GM12878 (cell line): ENCODE data around the gene COL4A2. TPM values are rescaled to one million over a fixed set of nuclear protein-coding genes. Genes with fewer than 3 reads are reported as not detected.

Experiments used
- ATAC-seq: fragments of 200-7000 bp; cut with Tn5 transposase; 3 replicates; pipeline ENCODE4 v1.9.1; 2020; ENCODE audit warnings: mild to moderate bottlenecking, moderate library complexity
- BruUV-seq: library from RNA; stranded (reverse); fragments of 400-500 nt; replicated peaks from 2 replicates; lab custom pipeline; 2021; lab: Mats Ljungman, UMichigan
- CTCF ChIA-PET: fragments of 300-600 bp; sonication (Branson Sonifier 250); formaldehyde crosslinking; extraction: SDS; loops from one replicate; lab custom pipeline; 2021; ENCODE audit warnings: inconsistent platforms; lab: Yijun Ruan, JAX
- POLR2A ChIA-PET: fragments of 350-600 bp; formaldehyde crosslinking; extraction: SDS; loops from one replicate; lab custom pipeline; 2021; ENCODE audit warnings: inconsistent platforms; lab: Charles Lee
- RAD21 ChIA-PET: fragments of 300-600 bp; sonication (Branson Sonifier 250); formaldehyde crosslinking; loops from one replicate; lab custom pipeline; 2023; ENCODE audit warnings: antibody characterized with exemption; ENCODE audit not compliant: unreplicated experiment; lab: Charles Lee
- SMC1A ChIA-PET: fragments of 300-600 bp; sonication (Branson Sonifier 250); formaldehyde crosslinking; loops from one replicate; lab custom pipeline; 2023; ENCODE audit not compliant: unreplicated experiment, uncharacterized antibody; lab: Charles Lee
- DNase-seq: peaks from one replicate; pipeline ENCODE4 v3.0.0-alpha.2; 2011; ENCODE audit warnings: low read depth, low spot score
- FAIRE-seq: peaks from 3 replicates; lab custom pipeline; 2011; peaks lifted over from hg19 to GRCh38; lab: Jason Lieb, UNC
- H2AFZ ChIP-seq: 2 replicates; pipeline ENCODE4 v1.6.0; 2011; ENCODE audit warnings: low read depth, low read length, control low read depth; ENCODE audit not compliant: control insufficient read depth
- H3K27ac ChIP-seq: 2 replicates; pipeline ENCODE4 v1.5.1; 2011; ENCODE audit warnings: control low read depth; ENCODE audit not compliant: control insufficient read depth, insufficient read depth
- H3K27me3 ChIP-seq, 2 experiments: replicated peaks in 1 of 2; 2 replicates each; pipeline versions ENCODE4 v1.6.0 to v1.6.1; 2011; ENCODE audit warnings: low read length in 1 of 2; ENCODE audit not compliant: control insufficient read depth in 2 of 2, insufficient read depth in 2 of 2
- H3K36me3 ChIP-seq, 2 experiments: 2 replicates each; pipeline ENCODE4 v1.5.1; 2011; ENCODE audit warnings: low read length in 1 of 2; ENCODE audit not compliant: control insufficient read depth in 2 of 2, insufficient read depth in 2 of 2
- H3K4me1 ChIP-seq: 2 replicates; pipeline ENCODE4 v1.6.1; 2011; ENCODE audit warnings: mild to moderate bottlenecking, low read length, moderate library complexity, mixed read lengths; ENCODE audit not compliant: control insufficient read depth, insufficient read depth
- H3K4me2 ChIP-seq: 2 replicates; pipeline ENCODE4 v1.6.0; 2011; ENCODE audit warnings: control low read depth; ENCODE audit not compliant: control insufficient read depth, insufficient read depth
- H3K4me3 ChIP-seq: fragments of 200-600 bp; sonication (generic); 2 replicates; pipeline ENCODE4 v1.5.1; 2016
- H3K79me2 ChIP-seq: 2 replicates; pipeline ENCODE4 v1.6.0; 2011; ENCODE audit warnings: low read length; ENCODE audit not compliant: control insufficient read depth, insufficient read depth
- H3K9ac ChIP-seq: 2 replicates; pipeline ENCODE4 v1.8.0; 2011; ENCODE audit warnings: low read length, control low read depth, mixed read lengths; ENCODE audit not compliant: control insufficient read depth, insufficient read depth
- H3K9me3 ChIP-seq: replicated peaks from 3 replicates; pipeline ENCODE4 v1.5.1; 2011; ENCODE audit warnings: mild to moderate bottlenecking, low read length; ENCODE audit not compliant: control insufficient read depth, insufficient read depth
- H4K20me1 ChIP-seq: 2 replicates; pipeline ENCODE4 v1.6.0; 2011; ENCODE audit not compliant: control insufficient read depth, insufficient read depth
- MYB ChIP-seq: fragments of 150-350 bp; IDR thresholded peaks from 2 replicates; pipeline ENCODE4 v1.6.1; 2014; ENCODE audit warnings: mild to moderate bottlenecking, low read depth, low read length, borderline replicate concordance
- RUNX3 ChIP-seq: IDR thresholded peaks from 2 replicates; pipeline ENCODE4 v1.6.1; 2012; ENCODE audit warnings: low read length, inconsistent platforms
- WGBS: methylation state at CpG from one replicate; pipeline ENCODE4 v1.1.6; 2016; ENCODE audit warnings: low lambda C conversion rate; ENCODE audit not compliant: insufficient replicate concordance, insufficient coverage; ENCODE audit errors: missing lambda C conversion rate; 5-methylcytosine and 5-hydroxymethylcytosine counted together
- in situ Hi-C: fragments of 300-500 bp; cut with MboI; formaldehyde crosslinking; loops from 9 replicates; pipeline ENCODE4 v1.14.3; 2018; ENCODE audit warnings: mixed read lengths
- intact Hi-C: fragments of 100-400 bp; cut with micrococcal nuclease; formaldehyde crosslinking; loops from one replicate; pipeline ENCODE4 v1.14.2; 2022; ENCODE audit not compliant: unreplicated experiment
- polyA plus RNA-seq, 11 experiments: library from polyadenylated mRNA; depleted of rRNA in 4 of 11; unstranded in 6 of 11; stranded (reverse) in 5 of 11; fragments of >200 nt; fragmentation: Nextera tagmentation in 4 of 11; fragmentation: Illumina TruSeq in 1 of 11; extraction: Ambion mirVana in 4 of 11; extraction: Trizol in 1 of 11; gene quantifications; 1 replicate in 1 of 11; 2 replicates in 10 of 11; pipeline versions ENCODE4 v1.2.1 to v1.2.3, GENCODE V29; 2011 to 2016; ENCODE audit warnings: inconsistent platforms in 2 of 11, missing spikeins in 2 of 11, low read depth in 1 of 11
- total RNA-seq, 4 experiments: library from RNA; depleted of rRNA in 3 of 4; stranded (reverse); fragments of >200 nt in 3 of 4; fragmentation: Illumina TruSeq in 1 of 4; extraction: Trizol in 1 of 4; gene quantifications; 2 replicates each; pipeline versions ENCODE4 v1.2.1 to v1.2.3, GENCODE V29; 2013 to 2021
- TF ChIP-seq, protein P1 (sequence below): fragments of 150-350 bp; IDR thresholded peaks from 2 replicates; pipeline ENCODE4 v1.6.1; 2016; ENCODE audit warnings: low read depth, low read length
- TF ChIP-seq, protein P2 (sequence below): fragments of 150-350 bp; IDR thresholded peaks from 2 replicates; pipeline ENCODE4 v1.6.1; 2014; ENCODE audit warnings: mild to moderate bottlenecking, low read depth, low read length

COL4A2 gene
- total and polyA plus RNA-seq, 10 of the 15 experiments (the other 5 are each of a cell fraction or from before 2014, with no cell fraction given), result 0.16 to 1.6 (median 0.62) TPM; not detected in 3

DNA sequence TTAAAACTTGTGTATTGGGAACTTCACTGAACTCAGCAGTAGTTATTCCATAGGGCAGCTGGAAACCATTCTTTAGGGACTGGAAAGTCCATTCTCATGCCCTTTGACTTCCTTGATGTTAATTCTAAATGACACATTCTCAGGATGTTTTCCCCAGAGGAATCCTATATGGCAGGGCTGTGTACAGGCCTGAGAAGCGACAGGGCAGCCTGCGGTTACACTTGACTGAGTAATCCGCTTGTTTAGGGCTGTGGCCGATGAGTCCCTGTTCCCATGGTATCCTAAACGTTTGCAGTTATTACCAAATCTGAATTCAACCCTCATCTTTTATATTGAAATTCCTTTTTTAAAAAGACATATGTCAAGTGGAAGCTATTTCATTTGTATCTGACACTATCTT is 83.5 kb downstream of the COL4A2 start:
- H3K27me3 ChIP-seq, result no peaks in the 10 kb centered on the region
- BruUV-seq, result no TSS peak
- no peak overlapping the region for H3K9ac ChIP-seq
- TF ChIP-seq RUNX3 (no peak), MYB (no peak)
- H3K79me2 ChIP-seq, result no peaks in the 10 kb centered on the region
- no peaks in the 10 kb centered on the region for H3K36me3 ChIP-seq
- no peak overlapping the region for H3K27ac ChIP-seq
- ChIA-PET RAD21 (no interaction called here), POLR2A (no interaction called here), SMC1A (interaction anchor here (0.6 kb wide), 1 partner anchor 12 kb away, joined by 3 read pairs; no protein-coding TSS in a partner anchor), CTCF (no interaction called here)
- H3K4me1 ChIP-seq, result no peaks in the 10 kb centered on the region
- no peaks in the 10 kb centered on the region for H4K20me1 ChIP-seq
- H3K4me2 ChIP-seq, result no peak overlapping the region
- DNase-seq (no peak), FAIRE-seq (no peak), ATAC-seq (no peak)
- H2AFZ ChIP-seq, result no peak overlapping the region
- H3K4me3 ChIP-seq, result no peak overlapping the region
- WGBS, result 37% methylated on average over 4 of the region's 5 CpGs
- peaks cover 3% of the 10 kb centered on the region; the same call in 1 of the 3 replicates for H3K9me3 ChIP-seq
- intact Hi-C loops, result no loop called here
- in situ Hi-C loops, result no loop called here

DNA sequence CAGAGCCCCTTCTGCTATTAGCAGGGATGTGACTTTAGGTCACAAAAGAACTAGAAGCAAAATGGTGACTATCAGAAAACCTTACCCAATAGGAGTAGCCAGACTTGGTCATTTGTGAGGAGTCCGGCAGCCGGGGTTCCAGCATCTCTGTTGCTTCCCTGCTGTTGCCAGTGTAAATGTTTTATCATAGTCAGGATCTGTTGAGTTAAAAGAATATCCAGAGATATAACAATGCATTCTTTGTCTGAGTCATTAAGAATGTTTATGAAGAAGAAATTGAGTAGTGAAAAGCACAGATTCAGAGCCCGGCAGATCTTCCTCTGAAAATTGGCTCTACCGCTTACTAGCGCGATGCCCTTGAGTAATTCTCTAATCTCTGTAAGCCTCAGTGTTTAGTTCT is 84.2 kb downstream of the COL4A2 start:
- no peak overlapping the region for H3K4me3 ChIP-seq
- H2AFZ ChIP-seq, result no peak overlapping the region
- H3K4me1 ChIP-seq, result no peaks in the 10 kb centered on the region
- FAIRE-seq (no peak), ATAC-seq (no peak), DNase-seq (no peak)
- intact Hi-C loops, result no loop called here
- ChIA-PET RAD21 (no interaction called here), SMC1A (interaction anchor here (0.6 kb wide), 1 partner anchor 11 kb away, joined by 3 read pairs; no protein-coding TSS in a partner anchor), CTCF (no interaction called here), POLR2A (no interaction called here)
- in situ Hi-C loops, result no loop called here
- no peak overlapping the region for H3K4me2 ChIP-seq
- WGBS, result 97% methylated on average over 6 of the region's 6 CpGs
- no TSS peak for BruUV-seq
- H3K27me3 ChIP-seq, result no peaks in the 10 kb centered on the region
- TF ChIP-seq, protein P1, sequence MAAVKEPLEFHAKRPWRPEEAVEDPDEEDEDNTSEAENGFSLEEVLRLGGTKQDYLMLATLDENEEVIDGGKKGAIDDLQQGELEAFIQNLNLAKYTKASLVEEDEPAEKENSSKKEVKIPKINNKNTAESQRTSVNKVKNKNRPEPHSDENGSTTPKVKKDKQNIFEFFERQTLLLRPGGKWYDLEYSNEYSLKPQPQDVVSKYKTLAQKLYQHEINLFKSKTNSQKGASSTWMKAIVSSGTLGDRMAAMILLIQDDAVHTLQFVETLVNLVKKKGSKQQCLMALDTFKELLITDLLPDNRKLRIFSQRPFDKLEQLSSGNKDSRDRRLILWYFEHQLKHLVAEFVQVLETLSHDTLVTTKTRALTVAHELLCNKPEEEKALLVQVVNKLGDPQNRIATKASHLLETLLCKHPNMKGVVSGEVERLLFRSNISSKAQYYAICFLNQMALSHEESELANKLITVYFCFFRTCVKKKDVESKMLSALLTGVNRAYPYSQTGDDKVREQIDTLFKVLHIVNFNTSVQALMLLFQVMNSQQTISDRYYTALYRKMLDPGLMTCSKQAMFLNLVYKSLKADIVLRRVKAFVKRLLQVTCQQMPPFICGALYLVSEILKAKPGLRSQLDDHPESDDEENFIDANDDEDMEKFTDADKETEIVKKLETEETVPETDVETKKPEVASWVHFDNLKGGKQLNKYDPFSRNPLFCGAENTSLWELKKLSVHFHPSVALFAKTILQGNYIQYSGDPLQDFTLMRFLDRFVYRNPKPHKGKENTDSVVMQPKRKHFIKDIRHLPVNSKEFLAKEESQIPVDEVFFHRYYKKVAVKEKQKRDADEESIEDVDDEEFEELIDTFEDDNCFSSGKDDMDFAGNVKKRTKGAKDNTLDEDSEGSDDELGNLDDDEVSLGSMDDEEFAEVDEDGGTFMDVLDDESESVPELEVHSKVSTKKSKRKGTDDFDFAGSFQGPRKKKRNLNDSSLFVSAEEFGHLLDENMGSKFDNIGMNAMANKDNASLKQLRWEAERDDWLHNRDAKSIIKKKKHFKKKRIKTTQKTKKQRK, result no peak
- TF ChIP-seq, protein P2, sequence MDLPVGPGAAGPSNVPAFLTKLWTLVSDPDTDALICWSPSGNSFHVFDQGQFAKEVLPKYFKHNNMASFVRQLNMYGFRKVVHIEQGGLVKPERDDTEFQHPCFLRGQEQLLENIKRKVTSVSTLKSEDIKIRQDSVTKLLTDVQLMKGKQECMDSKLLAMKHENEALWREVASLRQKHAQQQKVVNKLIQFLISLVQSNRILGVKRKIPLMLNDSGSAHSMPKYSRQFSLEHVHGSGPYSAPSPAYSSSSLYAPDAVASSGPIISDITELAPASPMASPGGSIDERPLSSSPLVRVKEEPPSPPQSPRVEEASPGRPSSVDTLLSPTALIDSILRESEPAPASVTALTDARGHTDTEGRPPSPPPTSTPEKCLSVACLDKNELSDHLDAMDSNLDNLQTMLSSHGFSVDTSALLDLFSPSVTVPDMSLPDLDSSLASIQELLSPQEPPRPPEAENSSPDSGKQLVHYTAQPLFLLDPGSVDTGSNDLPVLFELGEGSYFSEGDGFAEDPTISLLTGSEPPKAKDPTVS, result no peak
- H3K79me2 ChIP-seq, result no peaks in the 10 kb centered on the region
- H3K9me3 ChIP-seq, result no peaks in the 10 kb centered on the region; the same call in 2 of the 3 replicates
- H3K27ac ChIP-seq, result no peak overlapping the region
- no peaks in the 10 kb centered on the region for H3K36me3 ChIP-seq
- H3K9ac ChIP-seq, result no peak overlapping the region
- H4K20me1 ChIP-seq, result no peaks in the 10 kb centered on the region
